Measurements from ENCODE around the gene COL6A6. TPM values are rescaled to one million over a fixed set of nuclear protein-coding genes. Genes with fewer than 3 reads are reported as not detected.
"Not testable (repeated sequence)": the region's sequence is repeated elsewhere in the genome, so short reads cannot be mapped to it uniquely, and the experiment has no call there.

The COL6A6 gene
- polyA plus RNA-seq, 1 experiment = not detected

- ChIA-PET POLR2A (no interaction called here), CTCF (interaction anchor here (0.7 kb wide), 1 partner anchor 9 kb away, joined by 3 read pairs; no protein-coding TSS in a partner anchor)
- no peaks in the 10 kb centered on the region; the same call in 1 of the 2 replicates for H3K27me3 ChIP-seq (ENCODE audit: control insufficient read depth, insufficient read depth, low read length)
- no peak overlapping the region for H3K4me3 ChIP-seq (ENCODE audit: low read depth, low read length)
- no peak for TF ChIP-seq CTCF (IDR thresholded peaks at IDR 0.05; ENCODE audit: insufficient read depth, low read depth, low read length)
- DNase-seq (ENCODE audit: low read depth) = no peak
- H3K36me3 ChIP-seq (ENCODE audit: control insufficient read depth, insufficient read depth, low read length) = no peaks in the 10 kb centered on the region
These were observed 30.1 kb downstream of the COL6A6 start for GRCh38 chr3:130546920-130547679.

- H3K4me3 ChIP-seq (ENCODE audit: low read depth, low read length); H3K36me3 ChIP-seq (ENCODE audit: control insufficient read depth, insufficient read depth, low read length); DNase-seq (ENCODE audit: low read depth); H3K27me3 ChIP-seq (ENCODE audit: control insufficient read depth, insufficient read depth, low read length); POLR2A ChIA-PET: not testable (repeated sequence)
- CTCF ChIA-PET = interaction anchor here (0.7 kb wide), 1 partner anchor 10 kb away, joined by 3 read pairs; no protein-coding TSS in a partner anchor
These were observed 30.7 kb downstream of the COL6A6 start for GRCh38 chr3:130547680-130548065.

GRCh38 chr3:130548356-130548755 lies 31.4 kb downstream of the COL6A6 start:
- ChIA-PET POLR2A (no interaction called here), CTCF (no interaction called here)
- DNase-seq (ENCODE audit: low read depth) = no peak

GRCh38 chr3:130557336-130558035 lies 40.5 kb downstream of the COL6A6 start:
- Histone ChIP-seq H3K36me3 (ENCODE audit: control insufficient read depth, insufficient read depth, low read length) (no peaks in the 10 kb centered on the region), H3K27me3 (ENCODE audit: control insufficient read depth, insufficient read depth, low read length) (no peaks in the 10 kb centered on the region), H3K4me3 (ENCODE audit: low read depth, low read length) (no peak overlapping the region)
- ChIA-PET CTCF (no interaction called here), POLR2A (no interaction called here)
- no peak for DNase-seq (ENCODE audit: low read depth)
- no peak for TF ChIP-seq CTCF (IDR thresholded peaks at IDR 0.05; ENCODE audit: insufficient read depth, low read depth, low read length)

More at GRCh38 chr3:130548356-130548755, 31.4 kb downstream of the COL6A6 start:
- TF ChIP-seq CTCF (IDR thresholded peaks at IDR 0.05; ENCODE audit: insufficient read depth, low read depth, low read length) = no peak
- Histone ChIP-seq H3K27me3 (ENCODE audit: control insufficient read depth, insufficient read depth, low read length) (no peaks in the 10 kb centered on the region; the same call in 1 of the 2 replicates), H3K36me3 (ENCODE audit: control insufficient read depth, insufficient read depth, low read length) (no peaks in the 10 kb centered on the region), H3K4me3 (ENCODE audit: low read depth, low read length) (no peak overlapping the region)

GRCh38 chr3:130558366-130558765 lies 41.4 kb downstream of the COL6A6 start:
- no peaks in the 10 kb centered on the region for H3K27me3 ChIP-seq (ENCODE audit: control insufficient read depth, insufficient read depth, low read length)
- H3K4me3 ChIP-seq (ENCODE audit: low read depth, low read length) = no peak overlapping the region
- CTCF ChIA-PET = no interaction called here
- H3K36me3 ChIP-seq (ENCODE audit: control insufficient read depth, insufficient read depth, low read length) = no peaks in the 10 kb centered on the region
- POLR2A ChIA-PET = no interaction called here
- no peak for TF ChIP-seq CTCF (IDR thresholded peaks at IDR 0.05; ENCODE audit: insufficient read depth, low read depth, low read length)
- DNase-seq (ENCODE audit: low read depth) = no peak

Measured in BJ (cell line).